Dermis microvascular lymphatic vessel endothelial cell (primary cell): Measurements from ENCODE around the gene TM7SF3. TPM values are rescaled to one million over a fixed set of nuclear protein-coding genes. Genes with fewer than 3 reads are reported as not detected.

Experiments
- DNase-seq, 2 donors: peaks; one replicate each; pipeline versions ENCODE4 v3.0.0 to v3.0.0-alpha.2; 2010; ENCODE audit warnings: low read depth in 2 of 2
- total RNA-seq: library from RNA; depleted of rRNA; stranded (reverse); fragments of >200 nt; gene quantifications from 2 replicates; pipeline ENCODE4 v1.2.1, GENCODE V29; 2014

Gene TM7SF3
- total RNA-seq, 1 donor from 2014 or later: 128 TPM

GRCh38 chr12:26928661-26929060 lies 85.5 kb downstream of the TM7SF3 start:
- DNase-seq: no peak

Other genes starting within 250 kb of the TM7SF3 start
- gene ITPR2, start 181.2 kb downstream of the TM7SF3 start, total RNA-seq: 20.5 and 28.0 TPM in 2 replicates
- 18.2 and 22.7 TPM in 2 replicates for gene INTS13, start 76.4 kb downstream of the TM7SF3 start, total RNA-seq
- gene FGFR1OP2, start 75.9 kb downstream of the TM7SF3 start, total RNA-seq: 60.1 and 68.7 TPM in 2 replicates
- 42.5 and 45.3 TPM in 2 replicates for gene MED21, start 8.2 kb upstream of the TM7SF3 start, total RNA-seq
- gene C12orf71, start 68.2 kb upstream of the TM7SF3 start, total RNA-seq: not detected in 2 replicates
- gene STK38L, start 229.9 kb upstream of the TM7SF3 start, total RNA-seq: 49.2 and 51.7 TPM in 2 replicates